GM12875 (cell line): ENCODE results near the gene RALY.

Source experiments
- H3K4me3 ChIP-seq: one replicate; pipeline ENCODE4 v1.5.1; 2011; ENCODE audit warnings: low read depth, low read length, control low read depth
- CTCF ChIP-seq: IDR thresholded peaks from 2 replicates; pipeline ENCODE4 v1.5.1; 2011; ENCODE audit warnings: low read depth, mild to moderate bottlenecking, control low read depth, inconsistent platforms, low read length, moderate library complexity, borderline replicate concordance; ENCODE audit not compliant: insufficient read depth

RALY gene

GRCh38 chr20:34013554-34013953 lies 19.8 kb downstream of the RALY start:
- no peak overlapping the region for H3K4me3 ChIP-seq
- TF ChIP-seq CTCF: no peak

- no peak for TF ChIP-seq CTCF
Measured at GRCh38 chr20:34014878-34015277, 21.2 kb downstream of the RALY start.

GRCh38 chr20:34015401-34016335 lies 22.0 kb downstream of the RALY start:
- no peak for TF ChIP-seq CTCF
- no peak overlapping the region for H3K4me3 ChIP-seq

More at GRCh38 chr20:34014878-34015277, 21.2 kb downstream of the RALY start:
- H3K4me3 ChIP-seq: no peak overlapping the region

GRCh38 chr20:34016736-34017135 lies 23.0 kb downstream of the RALY start:
- TF ChIP-seq CTCF: no peak
- H3K4me3 ChIP-seq: no peak overlapping the region

- no peak for TF ChIP-seq CTCF
- no peak overlapping the region for H3K4me3 ChIP-seq
Measured at GRCh38 chr20:34017610-34018009, 23.9 kb downstream of the RALY start.

GRCh38 chr20:34018166-34018565 lies 24.5 kb downstream of the RALY start:
- TF ChIP-seq CTCF: no peak
- H3K4me3 ChIP-seq: no peak overlapping the region
